Progenitor cell of endocrine pancreas (in vitro differentiated cells): ENCODE results near the gene DCXR. TPM values are rescaled to one million over a fixed set of nuclear protein-coding genes. Genes with fewer than 3 reads are reported as not detected.

Experiments
- DNase-seq: peaks from one replicate; pipeline ENCODE4 v3.0.0; 2021; ENCODE audit warnings: low spot score; ENCODE audit not compliant: unreplicated experiment
- H3K27ac Mint-ChIP-seq: 2 replicates; pipeline ENCODE4 v1.8.0; 2021; ENCODE audit warnings: mild to moderate bottlenecking, moderate library complexity, mixed read lengths
- H3K27me3 Mint-ChIP-seq: 2 replicates; pipeline ENCODE4 v1.8.0; 2021; ENCODE audit warnings: mixed read lengths
- H3K36me3 Mint-ChIP-seq: 2 replicates; pipeline ENCODE4 v1.8.0; 2022; ENCODE audit warnings: mixed read lengths; ENCODE audit not compliant: insufficient read depth
- H3K4me1 Mint-ChIP-seq: 2 replicates; pipeline ENCODE4 v1.8.0; 2021; ENCODE audit warnings: low read depth, mixed read lengths
- H3K4me3 Mint-ChIP-seq: 2 replicates; pipeline ENCODE4 v1.8.0; 2021; ENCODE audit warnings: low read depth, mild to moderate bottlenecking, moderate library complexity, mixed read lengths
- H3K9me3 Mint-ChIP-seq: 2 replicates; pipeline ENCODE4 v1.8.0; 2021; ENCODE audit warnings: low read depth, mixed read lengths
- CTCF ChIP-seq: fragments of 200-600 bp; sonication (generic); IDR thresholded peaks from one replicate; pipeline ENCODE4 v1.5.0; 2021; ENCODE audit warnings: antibody characterized with exemption, mild to moderate bottlenecking; ENCODE audit not compliant: unreplicated experiment
- total RNA-seq: library from RNA; stranded (reverse); gene quantifications from 2 replicates; pipeline ENCODE4 v1.2.1, GENCODE V29; 2021

The DCXR gene
- total RNA-seq, 1 donor from 2014 or later, result 72.2 TPM

- no peaks in the 10 kb centered on the region for H3K4me1 Mint-ChIP-seq
- no peaks in the 10 kb centered on the region for H3K27me3 Mint-ChIP-seq
- H3K36me3 Mint-ChIP-seq, result no peaks in the 10 kb centered on the region
- TF ChIP-seq CTCF, result no peak
- no peak overlapping the region for H3K27ac Mint-ChIP-seq
- H3K9me3 Mint-ChIP-seq, result no peaks in the 10 kb centered on the region
- H3K4me3 Mint-ChIP-seq, result no peak overlapping the region
- DNase-seq, result no peak
These were observed 32.7 kb downstream of the DCXR start for GRCh38 chr17:82004517-82005455.

- no peak for TF ChIP-seq CTCF
- DNase-seq, result no peak
- Mint-ChIP-seq H3K4me1 (no peaks in the 10 kb centered on the region), H3K27ac (no peak overlapping the region), H3K36me3 (no peaks in the 10 kb centered on the region), H3K4me3 (no peak overlapping the region), H3K27me3 (no peaks in the 10 kb centered on the region), H3K9me3 (no peaks in the 10 kb centered on the region)
These were observed 33.8 kb downstream of the DCXR start for GRCh38 chr17:82003411-82004381.

GRCh38 chr17:82001571-82002056 lies 35.9 kb downstream of the DCXR start:
- no peak for TF ChIP-seq CTCF
- Mint-ChIP-seq H3K27ac (no peak overlapping the region), H3K4me3 (no peak overlapping the region), H3K27me3 (no peaks in the 10 kb centered on the region), H3K9me3 (no peaks in the 10 kb centered on the region), H3K4me1 (no peaks in the 10 kb centered on the region), H3K36me3 (no peaks in the 10 kb centered on the region)
- DNase-seq, result no peak

DNA sequence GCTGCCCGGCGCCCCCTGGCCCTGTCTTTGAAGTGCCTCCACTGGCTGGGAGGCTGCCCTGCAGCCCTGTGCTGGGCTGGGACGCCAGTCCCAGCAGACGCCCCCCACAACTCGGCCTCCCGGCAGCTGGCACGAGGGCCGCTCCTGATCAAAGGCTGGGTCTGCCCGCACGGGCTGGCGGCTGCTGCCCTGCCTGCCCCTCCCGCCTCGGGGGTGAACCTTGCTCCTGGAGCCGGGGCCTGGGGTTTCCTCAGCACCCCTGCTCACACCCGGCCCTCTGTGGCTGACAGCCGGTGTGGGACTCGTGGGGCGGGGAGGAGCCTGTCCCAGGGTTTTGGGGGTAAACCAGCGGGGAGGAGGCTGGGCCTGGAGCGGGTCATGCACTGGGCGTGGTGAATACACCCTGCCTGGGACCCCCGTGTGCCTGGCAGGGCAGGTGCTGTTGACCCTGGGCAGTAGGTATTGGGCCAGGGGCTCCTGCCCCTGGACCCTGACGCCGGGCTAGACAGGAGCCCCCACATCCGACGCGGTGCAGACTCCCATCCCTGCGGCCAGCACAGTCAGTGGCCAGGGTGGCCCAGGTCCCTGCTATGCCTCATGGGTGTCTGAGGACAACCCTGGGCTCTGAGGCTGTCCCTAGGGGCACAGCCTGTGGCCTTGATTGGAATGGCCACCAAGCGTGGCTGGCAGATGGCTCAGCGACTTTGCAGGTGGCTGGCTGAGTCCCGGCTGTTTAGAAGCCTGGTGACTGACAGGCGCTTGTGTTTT lies 36.5 kb downstream of the DCXR start:
- H3K27ac Mint-ChIP-seq, result no peak overlapping the region
- no peaks in the 10 kb centered on the region for H3K36me3 Mint-ChIP-seq
- no peaks in the 10 kb centered on the region for H3K4me1 Mint-ChIP-seq
- no peak for DNase-seq
- no peak overlapping the region for H3K4me3 Mint-ChIP-seq
- TF ChIP-seq CTCF, result no peak
- no peaks in the 10 kb centered on the region for H3K9me3 Mint-ChIP-seq
- H3K27me3 Mint-ChIP-seq, result no peaks in the 10 kb centered on the region
